Activated T-helper 9 cell treated with anti-CD3 and anti-CD28 coated beads, Interleukin-2, amount 50 U/mL, for 16 hours (primary cell): Measurements from ENCODE around the gene GAS5.
A peak's percentile ranks its signal among the peaks of the same experiment; 100 is the strongest.

ENCODE experiments used
- DNase-seq: peaks from one replicate; pipeline ENCODE4 v3.0.0-alpha.2; 2020; ENCODE audit warnings: low read depth

Gene GAS5

GRCh38 chr1:173824315-173825081 lies 43.3 kb downstream of the GAS5 start, which contains the start of the genes CENPL and DARS2:
Gene CENPL (minus strand): TSS chr1:173824883. CDS start chr1:173811299, 13,584 bp downstream.
Gene DARS2 (plus strand): TSS chr1:173824673. CDS start chr1:173825230, 557 bp downstream.
- DNase-seq = peak; percentile 81

GRCh38 chr1:173823781-173824314 lies 43.9 kb downstream of the GAS5 start:
- no peak for DNase-seq

GRCh38 chr1:173821680-173822079 lies 46.1 kb downstream of the GAS5 start:
- no peak for DNase-seq

GRCh38 chr1:173818459-173818858 lies 49.3 kb downstream of the GAS5 start:
- no peak for DNase-seq
